K562 (cell line): ENCODE data around the gene DGKZ. TPM values are rescaled to one million over a fixed set of nuclear protein-coding genes. Genes with fewer than 3 reads are reported as not detected.
A peak's percentile ranks its signal among the peaks of the same experiment; 100 is the strongest.

Experiments used
- CAMTA2 ChIP-seq: fragments of 250-450 bp; sonication (Bioruptor Pico); conservative IDR thresholded peaks from 2 replicates; pipeline ENCODE4 v1.5.1; 2022
- CBX8 ChIP-seq: fragments of 200-600 bp; sonication (generic); IDR thresholded peaks from 2 replicates; pipeline ENCODE4 v1.6.1; 2012; ENCODE audit warnings: borderline replicate concordance, mixed run types, low read depth, mild to moderate bottlenecking, moderate library complexity, mixed read lengths, low read length, control low read depth, inconsistent platforms; ENCODE audit not compliant: poor library complexity, severe bottlenecking; ENCODE audit errors: extremely low read depth
- ETV6 ChIP-seq, 3 experiments: fragments of 150-350 bp in 1 of 3; sonication (generic) in 1 of 3; formaldehyde crosslinking in 1 of 3; IDR thresholded peaks; 2 replicates each; pipeline versions ENCODE4 v1.6.1 to v1.8.0; 2014 to 2022; ENCODE audit warnings: borderline replicate concordance in 2 of 3, low read depth in 2 of 3, antibody characterized with exemption in 1 of 3, low read length in 1 of 3, mild to moderate bottlenecking in 1 of 3, missing genetic modification reagents in 1 of 3
- FOXA1 ChIP-seq: fragments of 450-650 bp; IDR thresholded peaks from 2 replicates; pipeline ENCODE4 v1.6.1; 2016; ENCODE audit warnings: mild to moderate bottlenecking, borderline replicate concordance
- FOXK1 ChIP-seq: sonication (generic); formaldehyde crosslinking; IDR thresholded peaks from 2 replicates; pipeline ENCODE4 v1.8.0; 2022; ENCODE audit warnings: missing genetic modification reagents, mild to moderate bottlenecking, borderline replicate concordance
- GTF2E2 ChIP-seq: fragments of 200-800 bp; sonication (Bioruptor generic); IDR thresholded peaks from 2 replicates; pipeline ENCODE4 v1.6.1; 2016; ENCODE audit warnings: missing genetic modification characterization, missing compliant biosample characterization
- HDAC6 ChIP-seq: IDR thresholded peaks from 2 replicates; pipeline ENCODE4 v1.6.1; 2012; ENCODE audit warnings: low read depth, mild to moderate bottlenecking, control low read depth, inconsistent platforms, low read length, moderate library complexity
- HNRNPH1 ChIP-seq: fragments of 200-400 bp; formaldehyde crosslinking; optimal IDR thresholded peaks from 2 replicates; pipeline ENCODE3; 2017; ENCODE audit warnings: low read depth, mild to moderate bottlenecking, low read length, moderate library complexity
- KLF16 ChIP-seq: IDR thresholded peaks from 2 replicates; pipeline ENCODE4 v1.6.1; 2016; ENCODE audit warnings: antibody characterized with exemption
- MCM3 ChIP-seq: fragments of 450-650 bp; IDR thresholded peaks from 2 replicates; pipeline ENCODE4 v1.6.1; 2016
- NFIC ChIP-seq: fragments of 450-650 bp; IDR thresholded peaks from 2 replicates; pipeline ENCODE4 v1.6.1; 2017; ENCODE audit warnings: mild to moderate bottlenecking, inconsistent platforms
- OTX1 ChIP-seq: fragments of 450-650 bp; formaldehyde crosslinking; IDR thresholded peaks from 2 replicates; pipeline ENCODE4 v1.4.0; 2022; ENCODE audit warnings: mild to moderate bottlenecking
- RBM22 ChIP-seq: fragments of 200-400 bp; formaldehyde crosslinking; IDR thresholded peaks from 2 replicates; pipeline ENCODE4 v1.6.1; 2018; ENCODE audit warnings: low read length, low read depth; ENCODE audit not compliant: poor library complexity, severe bottlenecking
- SRSF1 ChIP-seq: fragments of 200-400 bp; formaldehyde crosslinking; IDR thresholded peaks from 2 replicates; pipeline ENCODE4 v1.6.1; 2017; ENCODE audit warnings: mild to moderate bottlenecking, low read depth, low read length, moderate library complexity
- TGIF2 ChIP-seq: sonication (generic); formaldehyde crosslinking; IDR thresholded peaks from 2 replicates; pipeline ENCODE4 v1.8.1; 2022; ENCODE audit warnings: mild to moderate bottlenecking, missing genetic modification reagents, moderate library complexity
- ZBTB8A ChIP-seq: fragments of 450-650 bp; IDR thresholded peaks from 2 replicates; pipeline ENCODE4 v1.6.1; 2018; ENCODE audit warnings: mild to moderate bottlenecking, moderate library complexity; ENCODE audit not compliant: partially characterized antibody
- ZNF217 ChIP-seq: sonication (generic); formaldehyde crosslinking; IDR thresholded peaks from 2 replicates; pipeline ENCODE4 v1.8.0; 2022; ENCODE audit warnings: mild to moderate bottlenecking, missing genetic modification reagents
- ZNF764 ChIP-seq: fragments of 250-450 bp; sonication (Bioruptor Pico); IDR thresholded peaks from 2 replicates; pipeline ENCODE4 v1.4.0; 2020; ENCODE audit warnings: low read depth, mild to moderate bottlenecking, moderate library complexity
- polyA plus RNA-seq, 8 experiments: library from polyadenylated mRNA; depleted of rRNA in 4 of 8; stranded (reverse) in 5 of 8; unstranded in 3 of 8; fragments of >200 nt; fragmentation: Nextera tagmentation in 2 of 8; fragmentation: Illumina TruSeq in 1 of 8; extraction: Ambion mirVana in 2 of 8; extraction: Trizol in 1 of 8; gene quantifications; 2 replicates each; pipeline versions ENCODE4 v1.2.1 to v1.2.3, GENCODE V29; 2011 to 2014; ENCODE audit warnings: inconsistent platforms in 1 of 8, missing spikeins in 1 of 8
- total RNA-seq, 7 experiments: library from RNA; depleted of rRNA in 6 of 7; stranded (reverse); fragments of >200 nt in 6 of 7; fragmentation: Illumina TruSeq in 2 of 7; extraction: Trizol in 2 of 7; gene quantifications; 2 replicates each; pipeline versions ENCODE4 v1.2.1 to v1.2.3, GENCODE V29; 2011 to 2021; ENCODE audit warnings: low replicate concordance in 1 of 7
- TF ChIP-seq, protein P1 (sequence below): sonication (generic); formaldehyde crosslinking; IDR thresholded peaks from 2 replicates; pipeline ENCODE4 v1.8.1; 2023; ENCODE audit warnings: mild to moderate bottlenecking, missing genetic modification reagents
- TF ChIP-seq, protein P2 (sequence below): sonication (generic); formaldehyde crosslinking; IDR thresholded peaks from 2 replicates; pipeline ENCODE4 v1.8.0; 2022; ENCODE audit warnings: missing genetic modification reagents, mild to moderate bottlenecking, borderline replicate concordance
- TF ChIP-seq, protein P3 (sequence below): fragments of 450-650 bp; formaldehyde crosslinking; IDR thresholded peaks from 2 replicates; pipeline ENCODE4 v1.4.0; 2022; ENCODE audit warnings: missing genetic modification characterization

The DGKZ gene
- total and polyA plus RNA-seq, 9 of the 15 experiments (the other 6 are each of a cell fraction or from before 2014, with no cell fraction given): 0.51 to 100 (median 44.2) TPM

DNA sequence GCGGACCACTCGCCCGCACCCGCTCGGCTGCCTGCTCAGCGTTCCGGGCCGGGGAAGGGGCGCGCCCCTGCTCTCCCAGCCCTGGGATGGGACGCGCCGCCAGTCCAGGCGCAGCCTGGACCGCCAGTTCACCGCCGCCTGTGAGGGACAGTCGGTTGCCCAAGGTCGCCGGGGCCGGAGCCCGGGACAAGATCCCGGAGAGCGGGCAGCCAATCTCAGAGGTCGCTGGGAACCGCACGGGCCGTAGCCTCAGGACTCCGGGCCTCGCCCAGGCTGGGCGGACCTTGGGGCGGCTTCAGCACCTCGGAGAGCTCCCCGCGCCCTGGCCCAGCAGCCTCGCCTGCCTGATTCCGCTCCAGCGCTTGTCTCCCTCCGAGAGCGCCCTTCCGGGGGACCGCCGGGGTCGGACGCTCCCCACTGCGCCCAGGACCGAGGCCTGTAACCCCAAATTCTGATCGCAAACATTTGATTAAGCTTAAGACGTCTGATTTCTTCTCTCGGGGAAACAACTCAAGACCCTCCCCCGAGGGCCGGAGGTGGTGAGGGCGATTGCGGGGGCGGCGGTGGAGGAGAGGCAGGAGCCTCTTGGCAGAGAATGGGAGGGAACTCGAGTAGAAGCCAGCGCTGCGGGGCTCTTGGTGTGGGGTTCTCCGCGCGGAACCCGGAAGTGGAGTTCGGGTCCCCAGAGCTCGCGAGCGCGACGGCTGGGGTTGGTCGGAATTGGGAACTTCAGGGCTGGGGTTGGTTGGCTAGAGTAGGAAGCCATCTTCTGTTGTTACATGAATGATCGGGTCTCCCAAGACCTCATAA is 45.4 kb downstream of the DGKZ start (continued):
- TF ChIP-seq, protein P1, sequence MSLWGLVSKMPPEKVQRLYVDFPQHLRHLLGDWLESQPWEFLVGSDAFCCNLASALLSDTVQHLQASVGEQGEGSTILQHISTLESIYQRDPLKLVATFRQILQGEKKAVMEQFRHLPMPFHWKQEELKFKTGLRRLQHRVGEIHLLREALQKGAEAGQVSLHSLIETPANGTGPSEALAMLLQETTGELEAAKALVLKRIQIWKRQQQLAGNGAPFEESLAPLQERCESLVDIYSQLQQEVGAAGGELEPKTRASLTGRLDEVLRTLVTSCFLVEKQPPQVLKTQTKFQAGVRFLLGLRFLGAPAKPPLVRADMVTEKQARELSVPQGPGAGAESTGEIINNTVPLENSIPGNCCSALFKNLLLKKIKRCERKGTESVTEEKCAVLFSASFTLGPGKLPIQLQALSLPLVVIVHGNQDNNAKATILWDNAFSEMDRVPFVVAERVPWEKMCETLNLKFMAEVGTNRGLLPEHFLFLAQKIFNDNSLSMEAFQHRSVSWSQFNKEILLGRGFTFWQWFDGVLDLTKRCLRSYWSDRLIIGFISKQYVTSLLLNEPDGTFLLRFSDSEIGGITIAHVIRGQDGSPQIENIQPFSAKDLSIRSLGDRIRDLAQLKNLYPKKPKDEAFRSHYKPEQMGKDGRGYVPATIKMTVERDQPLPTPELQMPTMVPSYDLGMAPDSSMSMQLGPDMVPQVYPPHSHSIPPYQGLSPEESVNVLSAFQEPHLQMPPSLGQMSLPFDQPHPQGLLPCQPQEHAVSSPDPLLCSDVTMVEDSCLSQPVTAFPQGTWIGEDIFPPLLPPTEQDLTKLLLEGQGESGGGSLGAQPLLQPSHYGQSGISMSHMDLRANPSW (CRISPR knock-in tag): peak; percentile 42; the same call in 1 of the 2 replicates
- TF ChIP-seq ZNF764 (no peak), ZBTB8A (no peak), NFIC (peak; percentile 10; the same call in 1 of the 2 replicates), HDAC6 (no peak), ZNF217 (no peak; the same call in 1 of the 2 replicates), CBX8 (no peak), HNRNPH1 (no peak), GTF2E2 (no peak), TGIF2 (CRISPR knock-in tag) (peak; percentile 98), RBM22 (peak; percentile 91), SRSF1 (no peak), FOXK1 (CRISPR knock-in tag) (no peak), KLF16 (no peak), CAMTA2 (0 out of 2 replicates have a peak, but pooled peaks have one; percentile 29), FOXA1 (no peak), OTX1 (CRISPR knock-in tag) (0 out of 2 replicates have a peak, but pooled peaks have one; percentile 34), ETV6 (IDR thresholded peaks at IDR 0.05; ENCODE audit: borderline replicate concordance in 1 of 2, low read depth in 2 of 2, low read length in 1 of 2) (no peak), ETV6 (CRISPR knock-in tag; IDR thresholded peaks at IDR 0.05; ENCODE audit: borderline replicate concordance) (no peak; the same call in 1 of the 2 replicates), MCM3 (no peak)
- TF ChIP-seq, protein P2, sequence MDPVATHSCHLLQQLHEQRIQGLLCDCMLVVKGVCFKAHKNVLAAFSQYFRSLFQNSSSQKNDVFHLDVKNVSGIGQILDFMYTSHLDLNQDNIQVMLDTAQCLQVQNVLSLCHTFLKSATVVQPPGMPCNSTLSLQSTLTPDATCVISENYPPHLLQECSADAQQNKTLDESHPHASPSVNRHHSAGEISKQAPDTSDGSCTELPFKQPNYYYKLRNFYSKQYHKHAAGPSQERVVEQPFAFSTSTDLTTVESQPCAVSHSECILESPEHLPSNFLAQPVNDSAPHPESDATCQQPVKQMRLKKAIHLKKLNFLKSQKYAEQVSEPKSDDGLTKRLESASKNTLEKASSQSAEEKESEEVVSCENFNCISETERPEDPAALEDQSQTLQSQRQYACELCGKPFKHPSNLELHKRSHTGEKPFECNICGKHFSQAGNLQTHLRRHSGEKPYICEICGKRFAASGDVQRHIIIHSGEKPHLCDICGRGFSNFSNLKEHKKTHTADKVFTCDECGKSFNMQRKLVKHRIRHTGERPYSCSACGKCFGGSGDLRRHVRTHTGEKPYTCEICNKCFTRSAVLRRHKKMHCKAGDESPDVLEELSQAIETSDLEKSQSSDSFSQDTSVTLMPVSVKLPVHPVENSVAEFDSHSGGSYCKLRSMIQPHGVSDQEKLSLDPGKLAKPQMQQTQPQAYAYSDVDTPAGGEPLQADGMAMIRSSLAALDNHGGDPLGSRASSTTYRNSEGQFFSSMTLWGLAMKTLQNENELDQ (CRISPR knock-in tag): 0 out of 2 replicates have a peak, but pooled peaks have one; percentile 82
- TF ChIP-seq, protein P3, sequence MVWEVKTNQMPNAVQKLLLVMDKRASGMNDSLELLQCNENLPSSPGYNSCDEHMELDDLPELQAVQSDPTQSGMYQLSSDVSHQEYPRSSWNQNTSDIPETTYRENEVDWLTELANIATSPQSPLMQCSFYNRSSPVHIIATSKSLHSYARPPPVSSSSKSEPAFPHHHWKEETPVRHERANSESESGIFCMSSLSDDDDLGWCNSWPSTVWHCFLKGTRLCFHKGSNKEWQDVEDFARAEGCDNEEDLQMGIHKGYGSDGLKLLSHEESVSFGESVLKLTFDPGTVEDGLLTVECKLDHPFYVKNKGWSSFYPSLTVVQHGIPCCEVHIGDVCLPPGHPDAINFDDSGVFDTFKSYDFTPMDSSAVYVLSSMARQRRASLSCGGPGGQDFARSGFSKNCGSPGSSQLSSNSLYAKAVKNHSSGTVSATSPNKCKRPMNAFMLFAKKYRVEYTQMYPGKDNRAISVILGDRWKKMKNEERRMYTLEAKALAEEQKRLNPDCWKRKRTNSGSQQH (CRISPR knock-in tag): no peak
